GM18502 (cell line): ENCODE results near the gene RPL26.
"Not testable (repeated sequence)": the region's sequence is repeated elsewhere in the genome, so short reads cannot be mapped to it uniquely, and the experiment has no call there.

ENCODE experiments used
- ATAC-seq: cut with Tn5 transposase; IDR thresholded peaks from one replicate; pipeline ENCODE4 v1.9.1; 2021; ENCODE audit warnings: mild to moderate bottlenecking; ENCODE audit not compliant: unreplicated experiment, poor library complexity

Gene RPL26

GRCh38 chr17:8369944-8370343 is 13.0 kb downstream of the RPL26 start:
- no peak for ATAC-seq

GRCh38 chr17:8368193-8368592 is 14.8 kb downstream of the RPL26 start:
- no peak for ATAC-seq

- ATAC-seq, result no peak
Observed at GRCh38 chr17:8366231-8366630, 16.8 kb downstream of the RPL26 start.

GRCh38 chr17:8365143-8365542 is 17.9 kb downstream of the RPL26 start:
- no peak for ATAC-seq

- ATAC-seq, result no peak
Observed at GRCh38 chr17:8362651-8363332, 20.2 kb downstream of the RPL26 start.

- no peak for ATAC-seq
Observed at GRCh38 chr17:8360751-8361150, 22.2 kb downstream of the RPL26 start.

GRCh38 chr17:8360260-8360659 is 22.7 kb downstream of the RPL26 start:
- no peak for ATAC-seq

- no peak for ATAC-seq
Observed at GRCh38 chr17:8359769-8360168, 23.2 kb downstream of the RPL26 start.

- no peak for ATAC-seq
Observed at GRCh38 chr17:8357910-8358309, 25.1 kb downstream of the RPL26 start.

GRCh38 chr17:8354236-8354635 is 28.8 kb downstream of the RPL26 start:
- no peak for ATAC-seq

GRCh38 chr17:8353736-8354135 is 29.3 kb downstream of the RPL26 start:
- ATAC-seq, result no peak

- no peak for ATAC-seq
Observed at GRCh38 chr17:8350339-8350738, 32.7 kb downstream of the RPL26 start.

- not testable (repeated sequence) for ATAC-seq
Observed at GRCh38 chr17:8347001-8347400, 36.0 kb downstream of the RPL26 start.

- ATAC-seq, result no peak
Observed at GRCh38 chr17:8345951-8346665, 36.9 kb downstream of the RPL26 start.

- ATAC-seq, result no peak
Observed at GRCh38 chr17:8345052-8345690, 37.8 kb downstream of the RPL26 start.

- no peak for ATAC-seq
Observed at GRCh38 chr17:8341456-8341855, 41.5 kb downstream of the RPL26 start.

GRCh38 chr17:8339540-8339939 is 43.5 kb downstream of the RPL26 start, which contains the start of gene ODF4:
TSS of gene ODF4 (plus strand) at chr17:8339840. CDS start at chr17:8340052, 212 bp downstream.
- ATAC-seq, result no peak

- ATAC-seq, result no peak
Observed at GRCh38 chr17:8338753-8339140, 44.2 kb downstream of the RPL26 start.

- ATAC-seq, result no peak
Observed at GRCh38 chr17:8337802-8338752, 44.9 kb downstream of the RPL26 start.

- ATAC-seq, result no peak
Observed at GRCh38 chr17:8333281-8333680, 49.7 kb downstream of the RPL26 start.
